GM23248 (cell line): ENCODE measurements around the gene AAGAB. TPM values are rescaled to one million over a fixed set of nuclear protein-coding genes. Genes with fewer than 3 reads are reported as not detected.
A peak's percentile ranks its signal among the peaks of the same experiment; 100 is the strongest.

Experiments
- DNase-seq: peaks from one replicate; pipeline ENCODE4 v3.0.0-alpha.2; 2015
- H2AFZ ChIP-seq: fragments of 200-600 bp; sonication (generic); 2 replicates; pipeline ENCODE4 v1.6.1; 2016; ENCODE audit warnings: antibody characterized with exemption
- H3F3A ChIP-seq: fragments of 200-600 bp; sonication (generic); 2 replicates; pipeline ENCODE4 v1.6.1; 2016; ENCODE audit warnings: mild to moderate bottlenecking, antibody characterized with exemption, mixed run types; ENCODE audit not compliant: insufficient read depth
- H3K27ac ChIP-seq: fragments of 200-600 bp; sonication (generic); 2 replicates; pipeline ENCODE4 v1.5.1; 2016; ENCODE audit warnings: mild to moderate bottlenecking
- H3K27me3 ChIP-seq: fragments of 200-600 bp; sonication (generic); replicated peaks from 2 replicates; pipeline ENCODE4 v1.6.1; 2016; ENCODE audit warnings: mild to moderate bottlenecking; ENCODE audit not compliant: insufficient read depth
- H3K36me3 ChIP-seq: fragments of 200-600 bp; sonication (generic); 2 replicates; pipeline ENCODE4 v1.6.1; 2016; ENCODE audit warnings: low read depth, mild to moderate bottlenecking
- H3K4me1 ChIP-seq: fragments of 200-600 bp; sonication (generic); 2 replicates; pipeline ENCODE4 v1.6.1; 2016; ENCODE audit warnings: mild to moderate bottlenecking; ENCODE audit not compliant: insufficient read depth
- H3K4me2 ChIP-seq: fragments of 200-600 bp; sonication (generic); one replicate; pipeline ENCODE4 v1.6.1; 2016; ENCODE audit warnings: mild to moderate bottlenecking; ENCODE audit not compliant: unreplicated experiment
- H3K4me3 ChIP-seq: fragments of 200-600 bp; sonication (generic); 2 replicates; pipeline ENCODE4 v1.5.1; 2016; ENCODE audit warnings: mild to moderate bottlenecking
- H3K79me2 ChIP-seq: fragments of 200-600 bp; sonication (generic); 2 replicates; pipeline ENCODE4 v1.6.1; 2016; ENCODE audit warnings: mild to moderate bottlenecking; ENCODE audit not compliant: insufficient read depth
- H3K9ac ChIP-seq: fragments of 200-600 bp; sonication (generic); 2 replicates; pipeline ENCODE4 v1.6.1; 2016; ENCODE audit warnings: mild to moderate bottlenecking
- H3K9me2 ChIP-seq: fragments of 200-600 bp; sonication (generic); 2 replicates; pipeline ENCODE4 v1.6.1; 2016; ENCODE audit warnings: mixed run types, mild to moderate bottlenecking, moderate library complexity; ENCODE audit not compliant: insufficient read depth
- H3K9me3 ChIP-seq: fragments of 200-600 bp; sonication (generic); one replicate; pipeline ENCODE4 v1.6.1; 2017; ENCODE audit warnings: low read depth
- H4K20me1 ChIP-seq: fragments of 200-600 bp; sonication (generic); 2 replicates; pipeline ENCODE4 v1.6.0; 2016; ENCODE audit not compliant: insufficient read depth
- EZH2 ChIP-seq: fragments of 200-600 bp; sonication (generic); IDR thresholded peaks from 2 replicates; pipeline ENCODE4 v1.6.1; 2018; ENCODE audit warnings: antibody characterized with exemption, mild to moderate bottlenecking; ENCODE audit not compliant: insufficient read depth, poor library complexity, severe bottlenecking
- EZH2phosphoT487 ChIP-seq: fragments of 200-600 bp; sonication (generic); IDR thresholded peaks from 2 replicates; pipeline ENCODE4 v1.6.1; 2018; ENCODE audit warnings: antibody characterized with exemption, moderate library complexity, mild to moderate bottlenecking, low read depth; ENCODE audit not compliant: insufficient read depth
- WGBS, 2 experiments: methylation state at CpG; one replicate each; pipeline ENCODE4 v1.1.6; 2015 to 2017; ENCODE audit warnings: low lambda C conversion rate in 2 of 2, low coverage in 1 of 2; ENCODE audit errors: missing lambda C conversion rate in 2 of 2; 5-methylcytosine and 5-hydroxymethylcytosine counted together
- in situ Hi-C: fragments of 300-500 bp; cut with MboI; formaldehyde crosslinking; loops from 2 replicates; pipeline ENCODE4 v1.15.0; 2020
- polyA plus RNA-seq: library from polyadenylated mRNA; unstranded; fragments of >200 nt; fragmentation: Nextera tagmentation; extraction: Ambion mirVana; gene quantifications from 2 replicates; pipeline ENCODE4 v1.2.1, GENCODE V29; 2016
- total RNA-seq: library from RNA; depleted of rRNA; stranded (reverse); fragments of >200 nt; shearing (Covaris generic); gene quantifications from 2 replicates; pipeline ENCODE4 v1.2.3, GENCODE V29; 2014

The AAGAB gene
- total and polyA plus RNA-seq, 2 experiments from 2014 or later = 40.9 to 43.3 TPM

- H3F3A ChIP-seq = peaks cover 11% of the 10 kb centered on the region
- H3K9me3 ChIP-seq = no peaks in the 10 kb centered on the region
- no peak for DNase-seq
- H3K9ac ChIP-seq = no peak overlapping the region
- TF ChIP-seq EZH2phosphoT487 (no peak), EZH2 (no peak)
- no peak overlapping the region for H3K4me2 ChIP-seq
- in situ Hi-C loops = no loop called here
- H3K27ac ChIP-seq = no peak overlapping the region
- no peak overlapping the region for H2AFZ ChIP-seq
- no peaks in the 10 kb centered on the region for H3K36me3 ChIP-seq
- no peaks in the 10 kb centered on the region for H4K20me1 ChIP-seq
- no peak overlapping the region for H3K4me3 ChIP-seq
- 83 to 84% methylated on average over 3 of the region's 3 CpGs for WGBS, 2 experiments
- H3K79me2 ChIP-seq = peaks cover 31% of the 10 kb centered on the region
- peaks cover 13% of the 10 kb centered on the region for H3K4me1 ChIP-seq
- H3K9me2 ChIP-seq = no peaks in the 10 kb centered on the region
- H3K27me3 ChIP-seq = no peaks in the 10 kb centered on the region
These were observed 1.6 kb upstream of the AAGAB start for GRCh38 chr15:67256051-67256450.

- no peaks in the 10 kb centered on the region for H3K9me3 ChIP-seq
- peaks cover 16% of the 10 kb centered on the region for H3F3A ChIP-seq
- WGBS, 2 experiments = 27 to 32% methylated on average over 14 to 15 of the region's 15 CpGs
- H3K4me3 ChIP-seq = peak overlapping the region; percentile 99
- in situ Hi-C loops = no loop called here
- peak overlapping the region; percentile 100 for H3K4me2 ChIP-seq
- H3K79me2 ChIP-seq = peaks cover 55% of the 10 kb centered on the region
- H3K9me2 ChIP-seq = no peaks in the 10 kb centered on the region
- peaks cover 15% of the 10 kb centered on the region for H3K4me1 ChIP-seq
- peak; percentile 58 for DNase-seq
- peak overlapping the region; percentile 85 for H2AFZ ChIP-seq
- H3K27me3 ChIP-seq = no peaks in the 10 kb centered on the region
- H3K36me3 ChIP-seq = no peaks in the 10 kb centered on the region; the same call in 1 of the 2 replicates
- peak overlapping the region; percentile 100 for H3K9ac ChIP-seq
- H3K27ac ChIP-seq = peak overlapping the region; percentile 98
- H4K20me1 ChIP-seq = no peaks in the 10 kb centered on the region
- TF ChIP-seq EZH2phosphoT487 (no peak), EZH2 (no peak)
These were observed 768 bp downstream of the AAGAB start for GRCh38 chr15:67253549-67254237.

GRCh38 chr15:67253101-67253500 is 1.4 kb downstream of the AAGAB start:
- no peaks in the 10 kb centered on the region for H3K9me3 ChIP-seq
- no peaks in the 10 kb centered on the region for H3K9me2 ChIP-seq
- H3K4me2 ChIP-seq = peak overlapping the region; percentile 100
- peaks cover 21% of the 10 kb centered on the region for H3K4me1 ChIP-seq
- in situ Hi-C loops = no loop called here
- H3K27me3 ChIP-seq = no peaks in the 10 kb centered on the region
- no peak for TF ChIP-seq EZH2
- TF ChIP-seq EZH2phosphoT487 = no peak
- DNase-seq = no peak
- peak overlapping the region; percentile 99 for H3K4me3 ChIP-seq
- H3K9ac ChIP-seq = peak overlapping the region; percentile 100
- no peaks in the 10 kb centered on the region; the same call in 1 of the 2 replicates for H3K36me3 ChIP-seq
- 74 to 84% methylated on average over 6 to 11 of the region's 12 CpGs for WGBS, 2 experiments
- peaks cover 22% of the 10 kb centered on the region for H3F3A ChIP-seq
- H2AFZ ChIP-seq = no peak overlapping the region
- H3K27ac ChIP-seq = peak overlapping the region; percentile 98
- H3K79me2 ChIP-seq = peaks cover 61% of the 10 kb centered on the region
- no peaks in the 10 kb centered on the region for H4K20me1 ChIP-seq

GRCh38 chr15:67251318-67251717 is 3.1 kb downstream of the AAGAB start:
- H3K9ac ChIP-seq = no peak overlapping the region
- 92 to 95% methylated on average over 5 of the region's 5 CpGs for WGBS, 2 experiments
- no peaks in the 10 kb centered on the region for H4K20me1 ChIP-seq
- no peak for DNase-seq
- H3K4me3 ChIP-seq = no peak overlapping the region
- peaks cover 79% of the 10 kb centered on the region for H3K79me2 ChIP-seq
- no peak overlapping the region for H2AFZ ChIP-seq
- no peaks in the 10 kb centered on the region for H3K9me2 ChIP-seq
- TF ChIP-seq EZH2 = no peak
- no peak for TF ChIP-seq EZH2phosphoT487
- no peaks in the 10 kb centered on the region for H3K9me3 ChIP-seq
- H3K4me1 ChIP-seq = peaks cover 27% of the 10 kb centered on the region
- no peaks in the 10 kb centered on the region for H3K27me3 ChIP-seq
- H3F3A ChIP-seq = peaks cover 28% of the 10 kb centered on the region
- in situ Hi-C loops = no loop called here
- no peaks in the 10 kb centered on the region; the same call in 1 of the 2 replicates for H3K36me3 ChIP-seq
- H3K4me2 ChIP-seq = no peak overlapping the region
- H3K27ac ChIP-seq = no peak overlapping the region

- Histone ChIP-seq H3K27ac (no peak overlapping the region), H3K4me1 (peaks cover 31% of the 10 kb centered on the region), H3F3A (peaks cover 27% of the 10 kb centered on the region), H4K20me1 (no peaks in the 10 kb centered on the region), H3K79me2 (peaks cover 93% of the 10 kb centered on the region), H3K4me2 (no peak overlapping the region), H3K36me3 (no peaks in the 10 kb centered on the region; the same call in 1 of the 2 replicates), H3K9ac (no peak overlapping the region), H2AFZ (no peak overlapping the region), H3K27me3 (no peaks in the 10 kb centered on the region), H3K4me3 (no peak overlapping the region), H3K9me2 (no peaks in the 10 kb centered on the region), H3K9me3 (no peaks in the 10 kb centered on the region)
- DNase-seq = no peak
- in situ Hi-C loops = no loop called here
- TF ChIP-seq EZH2phosphoT487 (no peak), EZH2 (no peak)
These were observed 4.6 kb downstream of the AAGAB start for GRCh38 chr15:67249830-67250229.
